ENCODE measurements around the gene C1orf122. TPM values are rescaled to one million over a fixed set of nuclear protein-coding genes. Genes with fewer than 3 reads are reported as not detected.

C1orf122 gene
- total and polyA plus RNA-seq, 2 of the 13 experiments (the other 11 are each of a cell fraction or from before 2014, with no cell fraction given) = 18.7 to 40.6 TPM

- no peak overlapping the region for H3K27ac ChIP-seq (ENCODE audit: extremely low read length, insufficient read depth, low read length)
- no peaks in the 10 kb centered on the region for H3K27me3 ChIP-seq (ENCODE audit: control insufficient read depth in 1 of 2, insufficient read depth in 2 of 2, low read length in 2 of 2)
- no peaks in the 10 kb centered on the region for H3K79me2 ChIP-seq (ENCODE audit: insufficient read depth, low read length)
- no peak overlapping the region for H2AFZ ChIP-seq (ENCODE audit: low read length)
- H4K20me1 ChIP-seq (ENCODE audit: insufficient read depth, low read length) = no peaks in the 10 kb centered on the region
- in situ Hi-C loops (cut with HindIII; ENCODE audit: extremely low pct_ligation_motif_present, low pct_unique_long_range_greater_than_20kb) (no loop called here), intact Hi-C loops (cut with micrococcal nuclease; ENCODE audit: unreplicated experiment) (no loop called here)
- ChIA-PET POLR2A (no interaction called here), CTCF (ENCODE audit: low intra/inter-chr PET ratio, low total read pairs) (no interaction called here)
- FAIRE-seq (no peak), ATAC-seq (no peak), DNase-seq (ENCODE audit: low spot score) (no peak)
- H3K9ac ChIP-seq (ENCODE audit: insufficient read depth, low read depth, low read length) = no peak overlapping the region
- no TSS peak for BruUV-seq (replicated peaks)
- no peak overlapping the region for H3K4me2 ChIP-seq (ENCODE audit: low read depth, low read length)
- WGBS (ENCODE audit: low lambda C conversion rate) = 90% methylated on average over 10 of the region's 10 CpGs
- H3K4me3 ChIP-seq (replicated peaks in 1 of 3; ENCODE audit: insufficient read depth in 1 of 3, low read depth in 2 of 3, low read length in 3 of 3) = no peak overlapping the region
- no peaks in the 10 kb centered on the region for H3K4me1 ChIP-seq (ENCODE audit: insufficient read depth, low read length)
- TF ChIP-seq BCL6 (CRISPR knock-in tag; IDR thresholded peaks at IDR 0.05) = no peak
- TF ChIP-seq SP1 (IDR thresholded peaks at IDR 0.05) = no peak
- no peak for TF ChIP-seq SP1 (CRISPR knock-in tag; IDR thresholded peaks at IDR 0.05)
- TF ChIP-seq ZMYM3 (CRISPR knock-in tag; IDR thresholded peaks at IDR 0.05) = no peak
- TF ChIP-seq GTF2F1 (IDR thresholded peaks at IDR 0.05; ENCODE audit: low read length) = no peak
- no peak for TF ChIP-seq EZH2 (conservative IDR thresholded peaks at IDR 0.05; ENCODE audit: low read depth, low read length)
- no peak for TF ChIP-seq ZNF557 (CRISPR knock-in tag; IDR thresholded peaks at IDR 0.05)
- no peak for TF ChIP-seq ZNF414 (CRISPR knock-in tag; IDR thresholded peaks at IDR 0.05)
- TF ChIP-seq RAD21 (CRISPR knock-in tag; IDR thresholded peaks at IDR 0.05) = no peak
- TF ChIP-seq HES4 (CRISPR knock-in tag; IDR thresholded peaks at IDR 0.05; ENCODE audit: borderline replicate concordance) = no peak
- no peak for TF ChIP-seq PLRG1 (conservative IDR thresholded peaks at IDR 0.05)
- TF ChIP-seq NCOR1 (IDR thresholded peaks at IDR 0.05; ENCODE audit: borderline replicate concordance, low read length) = no peak
- H3K36me3 ChIP-seq (replicated peaks in 1 of 2; ENCODE audit: control insufficient read depth in 1 of 2, insufficient read depth in 2 of 2, low read length in 2 of 2) = peaks cover 14 to 51% of the 10 kb centered on the region in 2 experiments
- H3K9me3 ChIP-seq (ENCODE audit: low read length) = no peaks in the 10 kb centered on the region
These were observed 32.1 kb downstream of the C1orf122 start for GRCh38 chr1:37839676-37840075.
